Uterus (tissue), 2 donors: ENCODE results near the gene SLC7A4.

ENCODE experiments used
- CTCF ChIP-seq, 4 experiments: fragments of 200-600 bp in 2 of 4; fragments of 450-650 bp in 2 of 4; sonication (generic) in 2 of 4; IDR thresholded peaks; one replicate each; pipeline ENCODE4 v1.5.1; 2016 to 2019; ENCODE audit warnings: antibody characterized with exemption in 4 of 4, mild to moderate bottlenecking in 2 of 4, moderate library complexity in 1 of 4
- POLR2A ChIP-seq, 2 donors: fragments of 450-650 bp; IDR thresholded peaks; one replicate each; pipeline ENCODE4 v1.6.1; 2016; ENCODE audit warnings: antibody characterized with exemption in 2 of 2, mild to moderate bottlenecking in 1 of 2, moderate library complexity in 1 of 2

- TF ChIP-seq CTCF (IDR thresholded peaks at IDR 0.05): no peak
- TF ChIP-seq POLR2A (IDR thresholded peaks at IDR 0.05): no peak
These were observed 40.3 kb downstream of the SLC7A4 start for GRCh38 chr22:20992056-20992442.
